ENCODE data around the gene TCF4. TPM values are rescaled to one million over a fixed set of nuclear protein-coding genes. Genes with fewer than 3 reads are reported as not detected.

Gene TCF4
- total RNA-seq, 6 donors from 2014 or later = 70.6 to 115 (median 92.4) TPM

- no peaks in the 10 kb centered on the region for H3K9me3 ChIP-seq
- 59 to 61% methylated on average over 3 of the region's 3 CpGs for WGBS, 2 donors
- no peaks in the 10 kb centered on the region for H3K36me3 ChIP-seq
- H3K27ac ChIP-seq = no peak overlapping the region
- DNase-seq (no peak), ATAC-seq (ENCODE audit: low FRiP score in 2 of 2) (no peak)
- H3K27me3 ChIP-seq = no peaks in the 10 kb centered on the region
- TF ChIP-seq POLR2A (IDR thresholded peaks at IDR 0.05) = no peak
- TF ChIP-seq, protein P1, sequence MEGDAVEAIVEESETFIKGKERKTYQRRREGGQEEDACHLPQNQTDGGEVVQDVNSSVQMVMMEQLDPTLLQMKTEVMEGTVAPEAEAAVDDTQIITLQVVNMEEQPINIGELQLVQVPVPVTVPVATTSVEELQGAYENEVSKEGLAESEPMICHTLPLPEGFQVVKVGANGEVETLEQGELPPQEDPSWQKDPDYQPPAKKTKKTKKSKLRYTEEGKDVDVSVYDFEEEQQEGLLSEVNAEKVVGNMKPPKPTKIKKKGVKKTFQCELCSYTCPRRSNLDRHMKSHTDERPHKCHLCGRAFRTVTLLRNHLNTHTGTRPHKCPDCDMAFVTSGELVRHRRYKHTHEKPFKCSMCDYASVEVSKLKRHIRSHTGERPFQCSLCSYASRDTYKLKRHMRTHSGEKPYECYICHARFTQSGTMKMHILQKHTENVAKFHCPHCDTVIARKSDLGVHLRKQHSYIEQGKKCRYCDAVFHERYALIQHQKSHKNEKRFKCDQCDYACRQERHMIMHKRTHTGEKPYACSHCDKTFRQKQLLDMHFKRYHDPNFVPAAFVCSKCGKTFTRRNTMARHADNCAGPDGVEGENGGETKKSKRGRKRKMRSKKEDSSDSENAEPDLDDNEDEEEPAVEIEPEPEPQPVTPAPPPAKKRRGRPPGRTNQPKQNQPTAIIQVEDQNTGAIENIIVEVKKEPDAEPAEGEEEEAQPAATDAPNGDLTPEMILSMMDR (IDR thresholded peaks at IDR 0.05) = no peak
- no peak for TF ChIP-seq POLR2AphosphoS5 (IDR thresholded peaks at IDR 0.05)
- TF ChIP-seq EP300 (IDR thresholded peaks at IDR 0.05) = no peak
- H3K4me3 ChIP-seq = no peak overlapping the region
- peaks cover 0 to 6% (median 0%) of the 10 kb centered on the region in 4 donors for H3K4me1 ChIP-seq
Observed at GRCh38 chr18:55353806-55354205, 234.2 kb downstream of the TCF4 start.

DNA sequence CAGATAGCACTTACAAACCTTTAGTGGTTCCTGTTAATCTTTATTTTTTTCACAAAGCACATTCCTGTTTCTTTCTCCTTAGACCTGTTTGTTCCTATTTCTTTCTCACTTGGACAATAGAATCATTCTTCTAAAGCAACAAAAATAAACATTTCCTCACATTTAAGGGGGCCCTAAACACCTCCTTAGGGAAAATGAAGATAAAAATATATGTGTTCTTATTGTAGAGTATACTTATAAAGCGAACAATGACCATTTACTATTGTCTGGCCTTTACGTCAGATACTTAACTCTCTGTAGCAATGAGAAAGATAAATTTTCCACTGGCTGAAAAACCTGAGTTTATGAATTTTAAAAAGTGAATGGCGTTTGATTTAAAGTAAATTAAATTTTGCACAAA, 234.6 kb downstream of the TCF4 start:
- DNase-seq = no peak

DNA sequence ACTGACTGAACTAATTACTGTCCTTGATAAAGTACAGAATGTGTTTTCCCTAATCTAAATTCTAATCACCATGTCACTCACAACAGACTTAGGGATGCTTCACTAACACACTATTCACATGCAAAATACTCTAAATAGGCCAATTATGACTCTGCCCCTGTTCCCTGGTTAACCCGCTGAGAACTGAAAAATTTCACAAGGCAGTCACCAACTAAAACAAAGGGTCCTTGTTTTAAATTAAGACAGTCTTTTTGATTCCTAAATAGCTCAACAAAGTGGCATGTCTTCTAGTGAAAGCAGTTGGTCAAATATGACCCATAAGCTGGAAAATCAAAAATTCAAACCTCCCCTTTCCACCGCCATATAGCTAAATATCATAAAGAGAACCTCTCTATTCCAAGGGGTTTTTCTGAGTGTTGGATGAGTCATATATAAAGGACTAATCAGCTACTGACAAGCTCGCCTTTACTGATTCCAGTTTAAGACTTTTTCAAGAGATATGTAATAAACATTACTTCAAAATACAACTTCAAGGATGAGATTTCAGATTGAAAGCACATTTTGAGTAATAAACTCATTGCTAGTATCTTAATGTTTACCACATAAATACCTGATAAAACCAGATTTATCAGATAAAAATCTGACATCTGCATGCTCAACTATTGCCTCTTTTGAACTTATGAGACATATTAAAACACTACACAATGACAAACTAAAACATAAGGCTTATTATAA, 235.8 kb downstream of the TCF4 start:
- WGBS, 2 donors = 92 to 95% methylated on average over 3 of the region's 3 CpGs
- Histone ChIP-seq H3K27me3 (no peaks in the 10 kb centered on the region), H3K36me3 (no peaks in the 10 kb centered on the region), H3K4me1 (peaks cover 0 to 6% (median 0%) of the 10 kb centered on the region in 4 donors), H3K9me3 (no peaks in the 10 kb centered on the region), H3K4me3 (no peak overlapping the region), H3K27ac (no peak overlapping the region)
- TF ChIP-seq POLR2A (IDR thresholded peaks at IDR 0.05) (no peak), EP300 (IDR thresholded peaks at IDR 0.05) (no peak), POLR2AphosphoS5 (IDR thresholded peaks at IDR 0.05) (no peak)
- TF ChIP-seq, protein P1 (IDR thresholded peaks at IDR 0.05) = no peak
- ATAC-seq (ENCODE audit: low FRiP score in 2 of 2) = no peak
- no peak for DNase-seq

More for the DNA sequence above, 234.6 kb downstream of the TCF4 start:
- no peaks in the 10 kb centered on the region for H3K27me3 ChIP-seq
- H3K27ac ChIP-seq = no peak overlapping the region
- peaks cover 0 to 6% (median 0%) of the 10 kb centered on the region in 4 donors for H3K4me1 ChIP-seq
- ATAC-seq (ENCODE audit: low FRiP score in 2 of 2) = no peak
- H3K36me3 ChIP-seq = no peaks in the 10 kb centered on the region
- WGBS, 2 donors = 60 to 67% methylated on average over 3 of the region's 3 CpGs
- H3K4me3 ChIP-seq = no peak overlapping the region
- no peaks in the 10 kb centered on the region for H3K9me3 ChIP-seq
- TF ChIP-seq POLR2AphosphoS5 (IDR thresholded peaks at IDR 0.05) (no peak), EP300 (IDR thresholded peaks at IDR 0.05) (no peak), POLR2A (IDR thresholded peaks at IDR 0.05) (no peak)
- TF ChIP-seq, protein P1 (IDR thresholded peaks at IDR 0.05) = no peak

DNA sequence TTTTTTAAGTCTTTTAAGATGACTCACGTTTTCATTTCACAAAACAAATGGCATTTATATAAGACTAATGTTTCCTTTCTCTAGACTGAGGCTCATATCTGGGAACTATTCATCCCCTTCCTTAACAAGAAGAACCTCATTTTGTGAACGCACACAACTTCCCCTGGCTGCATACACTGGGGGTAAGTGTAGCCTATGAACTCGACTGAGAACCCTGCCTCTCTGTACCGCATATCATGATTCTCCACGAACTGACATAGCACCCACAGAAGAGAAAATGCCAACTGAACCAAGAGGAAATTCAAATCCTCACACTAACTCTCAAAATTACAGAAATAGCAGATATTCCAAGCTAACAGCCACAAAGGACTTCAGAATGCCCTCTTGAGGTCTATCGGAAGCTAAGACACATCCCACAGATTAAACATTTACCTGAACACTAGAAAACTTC, 236.7 kb downstream of the TCF4 start:
- Histone ChIP-seq H3K9me3 (no peaks in the 10 kb centered on the region), H3K27ac (no peak overlapping the region), H3K4me1 (peaks cover 0 to 6% (median 0%) of the 10 kb centered on the region in 4 donors), H3K4me3 (no peak overlapping the region), H3K36me3 (no peaks in the 10 kb centered on the region), H3K27me3 (no peaks in the 10 kb centered on the region)
- WGBS, 2 donors = 50 to 55% methylated on average over 6 of the region's 6 CpGs
- DNase-seq = no peak
- ATAC-seq (ENCODE audit: low FRiP score in 2 of 2) = no peak
- TF ChIP-seq POLR2AphosphoS5 (IDR thresholded peaks at IDR 0.05) (no peak), EP300 (IDR thresholded peaks at IDR 0.05) (no peak), POLR2A (IDR thresholded peaks at IDR 0.05) (no peak)
- TF ChIP-seq, protein P1 (IDR thresholded peaks at IDR 0.05) = no peak

- H3K4me3 ChIP-seq = no peak overlapping the region
- ATAC-seq (ENCODE audit: low FRiP score in 2 of 2) = no peak
- DNase-seq = no peak
- H3K27ac ChIP-seq = no peak overlapping the region
- H3K4me1 ChIP-seq = peaks cover 0 to 2% (median 0%) of the 10 kb centered on the region in 4 donors
- whole genome bisulfite sequencing, 2 donors = 83 to 93% methylated on average over 1 of the region's 1 CpG
- H3K36me3 ChIP-seq = no peaks in the 10 kb centered on the region
- no peaks in the 10 kb centered on the region for H3K9me3 ChIP-seq
- no peaks in the 10 kb centered on the region for H3K27me3 ChIP-seq
- TF ChIP-seq POLR2A (IDR thresholded peaks at IDR 0.05) (no peak), EP300 (IDR thresholded peaks at IDR 0.05) (no peak), POLR2AphosphoS5 (IDR thresholded peaks at IDR 0.05) (no peak)
- TF ChIP-seq, protein P1 (IDR thresholded peaks at IDR 0.05) = no peak
Observed at GRCh38 chr18:55349685-55350084, 238.3 kb downstream of the TCF4 start.

Data from upper lobe of left lung (tissue), 6 donors.